Endothelial cell of umbilical vein (primary cell): ENCODE results near the gene NHERF2. TPM values are rescaled to one million over a fixed set of nuclear protein-coding genes. Genes with fewer than 3 reads are reported as not detected.

ENCODE experiments used
- BruUV-seq: library from RNA; stranded (reverse); fragments of 400-500 nt; replicated peaks from 2 replicates; lab custom pipeline; 2021; lab: Mats Ljungman, UMichigan
- CTCF ChIA-PET: fragments of 300-600, 350-600 bp; sonication (Branson Sonifier 250); formaldehyde crosslinking; loops from one replicate; lab custom pipeline; 2021; ENCODE audit warnings: antibody characterized with exemption, inconsistent platforms; lab: Charles Lee
- POLR2A ChIA-PET: fragments of 300-600, 350-600 bp; sonication (Branson Sonifier 250); formaldehyde crosslinking; loops from one replicate; lab custom pipeline; 2021; ENCODE audit warnings: antibody characterized with exemption, inconsistent platforms; lab: Charles Lee
- DNase-seq: peaks from one replicate; pipeline ENCODE4 v3.0.0-alpha.2; 2011; ENCODE audit warnings: low read depth, low spot score
- FAIRE-seq: peaks from 2 replicates; lab custom pipeline; 2011; peaks lifted over from hg19 to GRCh38; lab: Jason Lieb, UNC
- H2AFZ ChIP-seq: 2 replicates; pipeline ENCODE4 v1.6.0; 2012; ENCODE audit warnings: low read depth, low read length, control low read depth, inconsistent platforms
- H3K27ac ChIP-seq: 2 replicates; pipeline ENCODE4 v1.5.1; 2011; ENCODE audit warnings: low read depth, mild to moderate bottlenecking, control low read depth, low read length, moderate library complexity; ENCODE audit not compliant: insufficient read depth
- H3K27me3 ChIP-seq, 2 experiments: 2 replicates each; pipeline versions ENCODE4 v1.6.0 to v1.6.1; 2011; ENCODE audit warnings: low read length in 2 of 2, mixed read lengths in 1 of 2; ENCODE audit not compliant: control insufficient read depth in 2 of 2, insufficient read depth in 2 of 2
- H3K36me3 ChIP-seq, 2 experiments: 2 replicates in 1 of 2; 3 replicates in 1 of 2; pipeline ENCODE4 v1.5.1; 2011; ENCODE audit warnings: low read length in 2 of 2, mild to moderate bottlenecking in 1 of 2, moderate library complexity in 1 of 2; ENCODE audit not compliant: control insufficient read depth in 2 of 2, insufficient read depth in 2 of 2; ENCODE audit errors: extremely low read depth in 1 of 2
- H3K4me1 ChIP-seq: 3 replicates; pipeline ENCODE4 v1.5.1; 2011; ENCODE audit warnings: mild to moderate bottlenecking, low read length; ENCODE audit not compliant: control insufficient read depth, insufficient read depth; ENCODE audit errors: extremely low read depth
- H3K4me2 ChIP-seq: 2 replicates; pipeline ENCODE4 v1.6.1; 2011; ENCODE audit warnings: low read length, control low read depth, mixed read lengths; ENCODE audit not compliant: insufficient read depth
- H3K4me3 ChIP-seq, 3 experiments: fragments of 200-600 bp in 1 of 3; sonication (generic), shearing (Covaris generic) in 1 of 3; replicated peaks in 1 of 3; 2 replicates each; pipeline ENCODE4 v1.5.1; 2011 to 2016; ENCODE audit warnings: control low read depth in 3 of 3, low read length in 3 of 3, mild to moderate bottlenecking in 2 of 3, inconsistent platforms in 1 of 3, low read depth in 1 of 3, moderate library complexity in 1 of 3; ENCODE audit not compliant: insufficient read depth in 1 of 3
- H3K79me2 ChIP-seq: 2 replicates; pipeline ENCODE4 v1.6.0; 2012; ENCODE audit warnings: low read length, inconsistent platforms; ENCODE audit not compliant: control insufficient read depth, insufficient read depth
- H3K9ac ChIP-seq: replicated peaks from 2 replicates; pipeline ENCODE3; 2011; ENCODE audit warnings: low read length, control low read depth; ENCODE audit not compliant: insufficient read depth; ENCODE audit errors: extremely low read depth
- H3K9me1 ChIP-seq: replicated peaks from 3 replicates; pipeline ENCODE4 v1.6.0; 2011; ENCODE audit warnings: mild to moderate bottlenecking, low read length; ENCODE audit not compliant: control insufficient read depth, insufficient read depth; ENCODE audit errors: extremely low read depth
- H3K9me3 ChIP-seq: replicated peaks from 2 replicates; pipeline ENCODE4 v1.5.1; 2012; ENCODE audit warnings: low read length, inconsistent platforms; ENCODE audit not compliant: control insufficient read depth, insufficient read depth
- H4K20me1 ChIP-seq: replicated peaks from 2 replicates; pipeline ENCODE3; 2011; ENCODE audit warnings: mild to moderate bottlenecking, low read length; ENCODE audit not compliant: control insufficient read depth, insufficient read depth; ENCODE audit errors: extremely low read depth
- EZH2 ChIP-seq: IDR thresholded peaks from 2 replicates; pipeline ENCODE4 v1.6.1; 2012; ENCODE audit warnings: borderline replicate concordance, low read depth, mild to moderate bottlenecking, moderate library complexity, low read length, inconsistent platforms; ENCODE audit not compliant: severe bottlenecking
- FOS ChIP-seq: IDR thresholded peaks from 2 replicates; pipeline ENCODE4 v1.6.1; 2011; ENCODE audit warnings: mild to moderate bottlenecking, low read length, moderate library complexity, borderline replicate concordance; ENCODE audit not compliant: insufficient read depth
- GATA2 ChIP-seq: IDR thresholded peaks from 2 replicates; pipeline ENCODE4 v1.7.0; 2011; ENCODE audit warnings: low read depth, mild to moderate bottlenecking, moderate library complexity, mixed read lengths, low read length; ENCODE audit not compliant: insufficient read length, insufficient read depth
- JUN ChIP-seq: IDR thresholded peaks from 2 replicates; pipeline ENCODE4 v1.6.1; 2011; ENCODE audit warnings: borderline replicate concordance, low read depth; ENCODE audit not compliant: insufficient read length, insufficient read depth
- MAX ChIP-seq: IDR thresholded peaks from 2 replicates; pipeline ENCODE4 v1.6.1; 2011; ENCODE audit not compliant: insufficient read depth, insufficient read length
- MYC ChIP-seq: IDR thresholded peaks from one replicate; pipeline ENCODE4 v1.6.1; 2011; ENCODE audit warnings: mild to moderate bottlenecking, low read depth, low read length
- POLR2A ChIP-seq: IDR thresholded peaks from 2 replicates; pipeline ENCODE4 v1.6.1; 2012; ENCODE audit warnings: low read depth, mild to moderate bottlenecking, control low read depth, low read length
- POLR2AphosphoS5 ChIP-seq: IDR thresholded peaks from 2 replicates; pipeline ENCODE4 v1.6.1; 2012; ENCODE audit warnings: low read depth, mild to moderate bottlenecking, control low read depth, low read length, moderate library complexity; ENCODE audit not compliant: insufficient read depth
- dilution Hi-C: fragments of 300-500 bp; cut with MboI; formaldehyde crosslinking; loops from one replicate; pipeline ENCODE4 v1.15.0; 2019; ENCODE audit warnings: low sequenced_read_pairs; ENCODE audit not compliant: extremely low pct_ligation_motif_present
- intact Hi-C: fragments of 100-400 bp; cut with micrococcal nuclease; formaldehyde crosslinking; loops from one replicate; pipeline ENCODE4 v1.10.0; 2022
- polyA plus RNA-seq, 4 experiments: library from polyadenylated mRNA; depleted of rRNA in 3 of 4; stranded (reverse) in 3 of 4; unstranded in 1 of 4; fragments of >200 nt; gene quantifications; 2 replicates each; pipeline versions ENCODE4 v1.2.1 to v1.2.3, GENCODE V29; 2011 to 2012; ENCODE audit warnings: missing spikeins in 1 of 4
- total RNA-seq: library from RNA; stranded (reverse); gene quantifications from 2 replicates; pipeline ENCODE4 v1.2.3, GENCODE V29; 2021
- TF ChIP-seq, protein P1 (sequence below), 2 donors: IDR thresholded peaks; 1 replicate in 1 of 2; 2 replicates in 1 of 2; pipeline ENCODE4 v1.5.1; 2011; ENCODE audit warnings: low read length in 2 of 2, mild to moderate bottlenecking in 2 of 2, moderate library complexity in 2 of 2, control low read depth in 1 of 2, inconsistent platforms in 1 of 2, low read depth in 1 of 2; ENCODE audit not compliant: insufficient read depth in 1 of 2; ENCODE audit errors: extremely low read depth in 1 of 2

The NHERF2 gene
- total and polyA plus RNA-seq, 2 donors (not counting 3 experiments of a cell fraction or from before 2014, with no cell fraction given), result 65.2 to 71.2 TPM

DNA sequence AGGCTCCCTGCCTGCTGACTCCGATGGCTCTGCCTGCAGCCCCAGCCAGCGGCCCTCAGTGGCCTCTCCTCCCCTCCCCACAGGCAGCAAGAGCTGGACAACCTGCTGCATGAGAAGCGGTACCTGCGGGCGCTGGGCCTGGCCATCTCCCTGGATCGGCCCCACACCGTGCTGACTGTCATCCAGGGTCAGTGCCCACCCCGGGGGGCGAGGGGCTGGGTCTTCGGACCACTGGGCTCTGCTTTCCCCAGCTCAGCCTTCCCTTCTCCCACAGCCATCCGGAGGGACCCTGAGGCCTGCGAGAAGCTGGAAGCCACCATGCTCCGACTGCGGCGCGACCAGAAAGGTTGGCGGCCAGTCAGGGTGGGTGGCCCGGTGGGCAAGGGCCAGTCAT lies 48.8 kb upstream of the NHERF2 start:
- H3K9me1 ChIP-seq, result no peaks in the 10 kb centered on the region
- H3K4me1 ChIP-seq, result peaks cover under 1% of the 10 kb centered on the region
- no peak overlapping the region for H3K4me2 ChIP-seq
- FAIRE-seq (no peak), DNase-seq (no peak)
- intact Hi-C loops, result no loop called here
- BruUV-seq, result TSS peak; percentile 4
- dilution Hi-C loops, result no loop called here
- H4K20me1 ChIP-seq, result no peaks in the 10 kb centered on the region
- no peak overlapping the region for H3K4me3 ChIP-seq
- H3K79me2 ChIP-seq, result peaks cover 6% of the 10 kb centered on the region
- H3K27me3 ChIP-seq, result peaks cover 34 to 37% of the 10 kb centered on the region in 2 experiments
- POLR2A ChIA-PET, result no interaction called here
- H2AFZ ChIP-seq, result no peak overlapping the region
- CTCF ChIA-PET, result no interaction called here
- H3K36me3 ChIP-seq, result peaks cover 9 to 37% of the 10 kb centered on the region in 2 experiments
- TF ChIP-seq, protein P1, sequence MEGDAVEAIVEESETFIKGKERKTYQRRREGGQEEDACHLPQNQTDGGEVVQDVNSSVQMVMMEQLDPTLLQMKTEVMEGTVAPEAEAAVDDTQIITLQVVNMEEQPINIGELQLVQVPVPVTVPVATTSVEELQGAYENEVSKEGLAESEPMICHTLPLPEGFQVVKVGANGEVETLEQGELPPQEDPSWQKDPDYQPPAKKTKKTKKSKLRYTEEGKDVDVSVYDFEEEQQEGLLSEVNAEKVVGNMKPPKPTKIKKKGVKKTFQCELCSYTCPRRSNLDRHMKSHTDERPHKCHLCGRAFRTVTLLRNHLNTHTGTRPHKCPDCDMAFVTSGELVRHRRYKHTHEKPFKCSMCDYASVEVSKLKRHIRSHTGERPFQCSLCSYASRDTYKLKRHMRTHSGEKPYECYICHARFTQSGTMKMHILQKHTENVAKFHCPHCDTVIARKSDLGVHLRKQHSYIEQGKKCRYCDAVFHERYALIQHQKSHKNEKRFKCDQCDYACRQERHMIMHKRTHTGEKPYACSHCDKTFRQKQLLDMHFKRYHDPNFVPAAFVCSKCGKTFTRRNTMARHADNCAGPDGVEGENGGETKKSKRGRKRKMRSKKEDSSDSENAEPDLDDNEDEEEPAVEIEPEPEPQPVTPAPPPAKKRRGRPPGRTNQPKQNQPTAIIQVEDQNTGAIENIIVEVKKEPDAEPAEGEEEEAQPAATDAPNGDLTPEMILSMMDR (IDR thresholded peaks at IDR 0.05; ENCODE audit: extremely low read depth in 1 of 2, insufficient read depth in 1 of 2, low read depth in 1 of 2, low read length in 2 of 2), result no peak
- H3K9me3 ChIP-seq, result no peaks in the 10 kb centered on the region
- no peak overlapping the region for H3K9ac ChIP-seq
- no peak overlapping the region for H3K27ac ChIP-seq

DNA sequence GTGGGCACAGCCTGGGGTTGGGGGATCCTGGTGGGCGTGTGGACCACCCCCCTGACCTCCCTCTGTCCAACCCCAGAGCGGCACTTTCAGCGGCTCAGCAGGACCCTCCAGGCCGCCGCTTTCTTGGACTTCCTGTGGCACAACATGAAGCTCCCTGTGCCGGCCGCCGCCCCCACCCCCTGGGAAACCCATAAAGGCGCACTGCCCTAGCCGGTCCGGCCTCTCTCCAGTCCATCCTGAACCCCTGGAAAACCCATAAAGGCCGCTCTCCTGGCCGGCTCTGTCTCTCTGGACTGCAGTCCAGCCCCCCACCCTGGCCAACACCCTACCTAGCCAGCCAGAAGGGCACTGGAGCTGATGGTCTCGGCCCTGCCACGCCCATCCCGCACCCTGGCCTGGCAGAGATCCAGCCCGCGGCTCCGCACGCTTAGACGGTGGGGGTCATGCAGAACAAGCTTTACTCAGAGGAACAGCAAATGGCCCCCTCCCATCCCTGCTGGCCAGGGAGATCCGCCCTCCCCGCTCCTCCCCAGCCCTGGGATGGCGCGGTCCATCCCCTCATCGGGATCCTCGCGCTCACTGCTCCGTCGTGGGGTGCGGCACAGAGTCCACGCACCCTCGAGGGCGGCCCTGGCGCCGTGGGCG lies 48.1 kb upstream of the NHERF2 start:
- no peak for FAIRE-seq
- Histone ChIP-seq H3K9me3 (no peaks in the 10 kb centered on the region), H3K27ac (no peak overlapping the region), H3K4me2 (no peak overlapping the region), H3K9ac (no peak overlapping the region), H3K4me1 (peaks cover 6% of the 10 kb centered on the region), H3K9me1 (no peaks in the 10 kb centered on the region), H3K36me3 (peaks cover 9 to 37% of the 10 kb centered on the region in 2 experiments), H3K27me3 (peaks cover 35 to 41% of the 10 kb centered on the region in 2 experiments), H3K4me3 (no peak overlapping the region), H4K20me1 (no peaks in the 10 kb centered on the region), H2AFZ (no peak overlapping the region), H3K79me2 (peaks cover under 1% of the 10 kb centered on the region)
- intact Hi-C loops, result no loop called here
- no peak for TF ChIP-seq GATA2
- TF ChIP-seq MAX, result no peak
- no peak for TF ChIP-seq EZH2
- no peak for TF ChIP-seq MYC
- no peak for TF ChIP-seq POLR2A
- no peak for TF ChIP-seq POLR2AphosphoS5
- TF ChIP-seq JUN, result no peak
- TF ChIP-seq, protein P1 (IDR thresholded peaks at IDR 0.05; ENCODE audit: extremely low read depth in 1 of 2, insufficient read depth in 1 of 2, low read depth in 1 of 2, low read length in 2 of 2), result no peak
- no peak for TF ChIP-seq FOS
- no TSS peak for BruUV-seq
- dilution Hi-C loops, result no loop called here
- DNase-seq, result no peak
- CTCF ChIA-PET, result interaction anchor here (0.9 kb wide), 1 partner anchor 25 kb away, joined by 3 read pairs; no protein-coding TSS in a partner anchor
- POLR2A ChIA-PET, result no interaction called here
